Lung (tissue), 12 donors: ENCODE data around the gene MGAT4C. TPM values are rescaled to one million over a fixed set of nuclear protein-coding genes. Genes with fewer than 3 reads are reported as not detected.
"Not testable (repeated sequence)": the region's sequence is repeated elsewhere in the genome, so short reads cannot be mapped to it uniquely, and the experiment has no call there.

ENCODE experiments used
- ATAC-seq: fragments of 200-7000 bp; cut with Tn5 transposase; one replicate; pipeline ENCODE4 v1.9.1; 2020; ENCODE audit warnings: moderate number of reproducible peaks; ENCODE audit not compliant: insufficient read depth, low FRiP score
- DNase-seq, 3 donors: peaks; one replicate each; pipeline ENCODE4 v3.0.0-alpha.2; 2013 to 2017
- H3K27ac ChIP-seq, 2 donors: one replicate each; pipeline ENCODE4 v1.5.1; 2013; ENCODE audit warnings: mild to moderate bottlenecking in 2 of 2, moderate library complexity in 2 of 2, control low read depth in 1 of 2, inconsistent platforms in 1 of 2, low read depth in 1 of 2, low read length in 1 of 2
- H3K27me3 ChIP-seq, 3 donors: one replicate each; pipeline ENCODE4 v1.5.1; 2013; ENCODE audit warnings: low read length in 2 of 3; ENCODE audit not compliant: control insufficient read depth in 3 of 3, insufficient read depth in 3 of 3
- H3K36me3 ChIP-seq, 4 donors: one replicate each; pipeline ENCODE4 v1.5.1; 2013; ENCODE audit warnings: low read length in 4 of 4, mild to moderate bottlenecking in 1 of 4, moderate library complexity in 1 of 4; ENCODE audit not compliant: control insufficient read depth in 4 of 4, insufficient read depth in 4 of 4
- H3K4me1 ChIP-seq, 5 donors: one replicate each; pipeline ENCODE4 v1.5.1; 2013; ENCODE audit warnings: low read length in 5 of 5, mild to moderate bottlenecking in 2 of 5, moderate library complexity in 1 of 5; ENCODE audit not compliant: control insufficient read depth in 5 of 5, insufficient read depth in 5 of 5
- H3K4me3 ChIP-seq: one replicate; pipeline ENCODE4 v1.5.1; 2013; ENCODE audit warnings: mild to moderate bottlenecking, control low read depth, moderate library complexity
- H3K9ac ChIP-seq, 2 donors: one replicate each; pipeline ENCODE4 v1.5.1; 2013; ENCODE audit warnings: low read length in 2 of 2, control low read depth in 1 of 2; ENCODE audit not compliant: insufficient read depth in 1 of 2
- H3K9me3 ChIP-seq, 4 donors: one replicate each; pipeline ENCODE4 v1.5.1; 2013; ENCODE audit warnings: low read length in 3 of 4, mild to moderate bottlenecking in 1 of 4, moderate library complexity in 1 of 4; ENCODE audit not compliant: control insufficient read depth in 4 of 4, insufficient read depth in 3 of 4
- CTCF ChIP-seq: IDR thresholded peaks from 2 replicates; pipeline ENCODE4 v1.5.1; 2012; ENCODE audit warnings: mild to moderate bottlenecking; ENCODE audit errors: control extremely low read depth, extremely low read depth
- WGBS, 2 donors: extraction: QIAGEN DNeasy Blood & Tissue Kit; methylation state at CpG; one replicate each; pipeline ENCODE4 v1.1.7; 2013; 5-methylcytosine and 5-hydroxymethylcytosine counted together
- polyA plus RNA-seq, 2 donors: library from polyadenylated mRNA; stranded (reverse); fragments of 200-250 nt; gene quantifications; one replicate each; pipeline ENCODE4 v1.2.1, GENCODE V29; 2013
- total RNA-seq, 2 donors: library from RNA; depleted of rRNA in 1 of 2; stranded (reverse); fragments of >200 nt in 1 of 2; gene quantifications; one replicate each; pipeline ENCODE4 v1.2.1, GENCODE V29; 2014 to 2021
- donor health status: control.
- donor health status: control.
- donor health status: Bipolar disorder and iron deficiency.
- donor health status: healthy.
- donor health status: DM: yes; HTN: yes; CAD: no.

The MGAT4C gene
- total and polyA plus RNA-seq, 4 donors, result 0.01 to 4.1 (median 0.62) TPM

GRCh38 chr12:86138770-86139169 lies 117.4 kb downstream of the MGAT4C start:
- ATAC-seq, result no peak
- H3K9me3 ChIP-seq, result no peaks in the 10 kb centered on the region
- TF ChIP-seq CTCF, result no peak
- WGBS, 2 donors, result 36 to 55% methylated on average over 2 of the region's 2 CpGs
- H3K36me3 ChIP-seq, result no peaks in the 10 kb centered on the region
- no peaks in the 10 kb centered on the region for H3K27me3 ChIP-seq
- no peak overlapping the region for H3K4me3 ChIP-seq
- no peaks in the 10 kb centered on the region for H3K4me1 ChIP-seq
- H3K9ac ChIP-seq, result no peak overlapping the region
- no peak overlapping the region for H3K27ac ChIP-seq
- no peak for DNase-seq

- Histone ChIP-seq H3K4me3 (no peak overlapping the region), H3K27ac (no peak overlapping the region), H3K4me1 (no peaks in the 10 kb centered on the region), H3K36me3 (no peaks in the 10 kb centered on the region), H3K27me3 (no peaks in the 10 kb centered on the region), H3K9me3 (no peaks in the 10 kb centered on the region), H3K9ac (no peak overlapping the region)
- no peak for DNase-seq
- no peak for TF ChIP-seq CTCF
- ATAC-seq, result no peak
- 48 to 53% methylated on average over 2 of the region's 2 CpGs for WGBS, 2 donors
Observed at GRCh38 chr12:86137936-86138335, 118.3 kb downstream of the MGAT4C start.

GRCh38 chr12:86134561-86134960 lies 121.6 kb downstream of the MGAT4C start:
- no peaks in the 10 kb centered on the region for H3K27me3 ChIP-seq
- H3K36me3 ChIP-seq, result no peaks in the 10 kb centered on the region
- 69 to 71% methylated on average over 3 of the region's 3 CpGs for WGBS, 2 donors
- no peaks in the 10 kb centered on the region for H3K4me1 ChIP-seq
- no peak for TF ChIP-seq CTCF
- H3K27ac ChIP-seq, result no peak overlapping the region
- H3K4me3 ChIP-seq, result no peak overlapping the region
- H3K9ac ChIP-seq, result no peak overlapping the region
- DNase-seq (no peak), ATAC-seq (no peak)
- no peaks in the 10 kb centered on the region for H3K9me3 ChIP-seq

GRCh38 chr12:86126900-86127299 lies 129.3 kb downstream of the MGAT4C start:
- H3K9me3 ChIP-seq, H3K36me3 ChIP-seq, H3K4me1 ChIP-seq, H3K9ac ChIP-seq, H3K27ac ChIP-seq, H3K4me3 ChIP-seq, DNase-seq, H3K27me3 ChIP-seq: not testable (repeated sequence)
- 91 to 92% methylated on average over 3 of the region's 3 CpGs for WGBS, 2 donors
- peak; percentile 34 for ATAC-seq
